Stimulated activated CD4-positive, alpha-beta T cell treated with anti-CD3 and anti-CD28 coated beads, Interleukin-12 subunit alpha, Interleukin-12 subunit beta, amount 100 ng/mL, for 24 hours (primary cell): ENCODE results near the gene EEFSEC.

Experiments
- DNase-seq, 2 experiments: peaks; one replicate each; pipeline ENCODE4 v3.0.0-alpha.2; 2020; ENCODE audit warnings: low read depth in 2 of 2

The EEFSEC gene

DNA sequence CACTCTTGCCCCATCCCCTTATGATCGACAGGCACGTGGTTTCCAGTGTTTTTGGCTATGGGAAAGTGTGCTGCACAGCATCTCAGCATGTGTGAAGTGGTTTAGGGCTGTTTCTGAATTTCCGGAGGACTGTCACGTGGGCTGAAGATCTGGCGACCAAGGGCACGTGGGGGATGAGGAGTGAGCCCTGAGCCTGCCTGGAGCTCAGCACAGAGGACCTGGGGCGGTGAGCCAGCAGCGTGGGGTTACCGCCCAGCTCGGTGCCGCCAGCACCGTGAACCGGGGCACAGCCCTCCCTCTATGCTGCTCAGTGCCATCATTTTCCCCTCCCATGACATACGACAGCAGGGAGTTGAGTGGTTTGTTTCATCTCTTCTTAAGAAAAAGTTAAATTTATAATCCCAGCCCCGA is 163.2 kb downstream of the EEFSEC start:
- peak; percentile 10 to 26 for DNase-seq

- DNase-seq = no peak
These were observed 163.9 kb downstream of the EEFSEC start for GRCh38 chr3:128317101-128317697.

DNA sequence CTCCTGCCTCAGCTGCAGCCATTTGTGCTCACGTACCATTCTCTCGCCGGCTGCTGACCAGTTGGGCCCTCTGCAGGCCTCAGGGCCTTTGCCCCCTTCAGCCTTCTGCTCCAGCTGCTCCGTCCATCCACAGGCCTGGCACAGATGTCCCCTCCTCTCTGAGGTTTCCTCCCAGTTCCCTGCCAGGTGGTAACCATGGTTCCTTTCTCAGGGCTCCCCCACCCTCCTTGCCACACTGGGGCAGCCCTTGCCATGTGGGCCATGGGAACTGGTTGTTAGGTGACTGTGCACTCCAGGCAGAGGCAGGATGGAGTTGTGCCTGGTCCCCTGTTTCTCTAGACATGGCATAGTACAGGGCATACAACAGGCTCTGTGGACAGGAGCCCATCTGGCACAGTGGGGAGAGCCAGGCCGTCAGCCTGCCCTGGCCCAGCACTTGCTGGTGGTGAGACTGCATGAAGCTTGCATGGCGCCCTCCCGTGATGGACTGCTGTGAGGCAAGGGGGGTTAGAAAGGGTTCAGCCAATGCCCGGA is 164.5 kb downstream of the EEFSEC start:
- no peak for DNase-seq

DNA sequence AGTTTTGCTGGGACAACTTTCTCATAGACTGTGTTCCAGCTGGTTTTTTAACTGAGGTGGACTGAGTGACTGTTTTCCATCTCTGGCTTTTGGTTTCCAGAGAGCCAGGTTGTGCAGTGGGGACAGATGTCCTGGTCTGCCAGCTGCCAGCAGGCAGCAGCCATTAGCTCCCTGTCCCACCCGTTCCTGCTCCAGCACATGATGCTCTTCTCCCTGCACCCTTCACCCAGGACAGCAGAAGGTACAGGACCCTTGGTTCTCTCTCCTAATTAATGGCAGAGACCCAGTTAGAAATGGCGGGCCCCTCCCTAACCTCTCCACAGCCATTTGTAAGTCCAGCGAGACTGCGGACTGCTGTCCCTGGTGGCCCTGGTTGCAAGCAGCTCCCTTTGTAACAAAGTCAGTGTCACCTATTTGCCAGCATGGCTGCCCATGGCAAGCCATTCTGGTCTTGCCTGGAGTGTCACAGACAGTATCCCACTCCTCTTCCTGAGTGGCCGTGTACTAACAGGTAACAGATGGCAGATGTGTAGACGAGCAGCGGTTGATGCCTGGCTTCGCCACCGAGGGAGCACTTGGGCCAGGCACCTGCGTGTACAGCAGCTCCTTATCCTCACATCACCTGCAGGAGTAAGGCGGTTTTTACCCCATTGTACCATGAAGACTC is 165.1 kb downstream of the EEFSEC start:
- no peak for DNase-seq

DNA sequence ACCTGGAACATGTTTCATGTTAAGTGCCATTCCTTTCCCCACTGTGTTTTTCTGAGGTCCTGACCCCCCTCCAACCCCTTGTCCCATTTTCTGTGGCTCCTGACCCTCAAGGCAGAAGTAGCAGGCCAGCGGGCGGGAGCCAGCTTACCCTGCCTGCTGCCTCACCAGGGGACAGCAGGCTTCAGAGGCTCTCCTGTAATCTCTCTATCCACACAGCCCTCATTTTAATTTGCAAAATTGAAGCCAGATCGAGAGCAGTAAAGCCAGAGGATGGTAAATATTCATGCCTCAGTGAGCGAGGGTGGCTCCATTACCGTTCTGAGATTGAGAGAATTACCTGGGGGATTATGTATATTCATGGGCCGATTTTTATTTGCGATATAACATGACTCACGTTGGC is 165.8 kb downstream of the EEFSEC start:
- no peak for DNase-seq

- no peak for DNase-seq
These were observed 166.5 kb downstream of the EEFSEC start for GRCh38 chr3:128319741-128320141.

- DNase-seq = no peak
These were observed 167.5 kb downstream of the EEFSEC start for GRCh38 chr3:128320551-128321340.

- no peak for DNase-seq
These were observed 168.1 kb downstream of the EEFSEC start for GRCh38 chr3:128321418-128321817.

- DNase-seq = peak; percentile 17 to 29
These were observed 169.0 kb downstream of the EEFSEC start for GRCh38 chr3:128322030-128323022.

DNA sequence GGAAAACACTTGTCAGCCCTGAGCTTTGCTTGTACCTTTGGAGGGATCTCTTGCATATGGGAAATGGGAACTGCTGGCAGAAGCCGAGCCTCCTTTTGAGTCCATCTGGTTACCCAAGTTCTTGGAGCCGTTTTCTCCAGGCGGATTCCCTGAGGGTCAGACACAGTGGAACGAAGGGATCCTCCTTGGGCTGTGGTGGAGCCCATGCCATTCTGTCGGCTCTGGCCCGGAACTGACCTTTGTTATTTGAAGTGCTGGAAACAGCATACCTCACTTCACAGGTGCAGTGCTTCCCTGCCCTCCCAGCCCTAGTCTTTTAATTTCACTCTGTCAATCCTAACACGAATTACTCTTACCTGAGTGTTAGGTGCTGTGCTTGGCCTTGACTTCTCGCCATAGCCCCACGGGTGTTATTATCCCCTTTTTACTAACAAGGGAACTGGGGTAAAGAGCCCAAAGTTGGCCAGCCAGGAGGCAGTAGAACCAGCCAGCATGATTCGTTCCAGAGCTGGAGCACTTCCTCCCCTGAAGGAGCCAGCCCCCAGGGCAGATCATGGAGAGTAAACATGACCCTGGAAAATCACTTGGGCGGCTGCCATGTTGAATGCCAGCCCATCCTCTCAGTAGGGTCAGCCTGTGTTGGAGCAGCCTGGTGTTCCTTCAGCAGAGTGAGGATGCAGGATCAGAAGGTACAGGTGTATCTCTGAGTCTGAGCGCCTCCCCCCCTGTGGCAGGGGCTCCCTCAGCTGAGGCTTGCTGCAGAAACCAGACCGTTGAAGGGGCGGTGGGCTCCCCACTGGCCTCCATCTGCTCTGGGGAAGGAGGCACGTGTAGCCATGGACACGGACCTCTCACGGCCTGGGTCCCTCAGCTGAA is 170.2 kb downstream of the EEFSEC start:
- DNase-seq = no peak

DNA sequence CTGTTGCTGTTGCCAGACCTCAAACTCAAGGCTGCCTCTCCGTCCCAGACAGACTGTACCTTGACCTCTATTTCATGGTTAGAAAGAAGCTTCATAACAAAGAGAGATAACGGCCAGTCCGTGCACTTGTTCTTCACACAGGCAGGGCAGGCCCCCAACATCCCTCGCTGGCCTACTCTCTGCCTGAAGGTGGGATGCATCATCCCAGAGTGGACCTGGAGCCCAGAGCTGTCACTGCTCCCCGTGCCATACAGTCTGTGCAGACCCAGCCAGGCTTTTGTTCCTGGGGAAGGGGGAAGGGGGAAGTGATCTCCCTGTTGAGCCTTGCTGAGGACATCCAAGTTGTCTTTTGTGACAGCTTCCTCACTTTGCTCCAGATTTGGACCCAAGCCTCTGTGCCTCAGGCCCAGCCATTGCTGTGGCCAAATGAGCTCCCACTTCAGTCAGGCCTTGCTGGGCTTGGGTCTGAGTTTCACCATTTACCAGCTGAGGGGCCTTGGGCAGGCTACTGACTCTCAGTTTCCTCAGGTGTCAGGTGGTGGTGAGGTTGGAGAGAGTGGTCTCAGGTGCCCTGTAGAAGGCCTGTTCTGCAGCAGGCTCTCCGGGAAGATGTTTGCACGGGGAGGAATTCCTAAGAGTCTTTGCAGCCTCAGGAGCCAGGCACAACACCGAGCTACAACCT is 171.8 kb downstream of the EEFSEC start:
- DNase-seq = no peak

DNA sequence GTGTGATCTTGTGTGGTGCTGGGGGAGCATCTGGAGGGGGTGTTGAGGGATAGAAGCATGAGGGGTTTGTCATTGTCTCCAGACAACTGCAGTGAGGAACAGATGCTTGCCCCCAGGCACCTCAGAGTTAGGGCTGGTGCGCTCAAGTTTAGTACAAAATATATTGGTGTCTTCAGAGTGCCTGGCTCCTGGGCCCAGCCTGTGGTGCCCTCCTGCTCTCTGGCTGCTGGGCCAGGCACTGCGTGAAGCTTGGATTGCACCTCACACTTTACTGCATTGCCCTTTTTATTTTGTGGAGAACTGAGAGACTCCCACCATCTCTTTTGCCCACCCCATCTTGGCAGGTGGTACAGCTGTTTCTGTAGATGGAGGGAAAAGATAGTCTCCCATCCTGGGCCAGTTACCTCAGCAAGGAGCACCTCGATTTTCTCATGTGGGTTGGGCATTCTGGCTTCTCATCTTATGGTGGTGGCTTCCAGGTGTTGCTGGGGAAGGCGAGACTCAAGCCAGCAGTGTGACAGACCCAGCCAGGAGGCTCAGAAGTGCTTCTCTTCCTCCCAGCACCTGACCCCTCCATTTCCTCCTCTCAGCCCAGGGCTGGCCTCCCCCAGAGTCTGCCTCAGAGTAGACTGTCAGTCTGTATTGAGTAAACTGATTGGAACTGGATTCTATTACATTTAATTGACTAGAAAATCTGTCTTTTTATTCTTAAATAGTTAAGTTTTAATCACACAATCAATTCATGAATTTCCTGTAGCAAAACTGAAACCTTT is 173.0 kb downstream of the EEFSEC start:
- no peak for DNase-seq

DNA sequence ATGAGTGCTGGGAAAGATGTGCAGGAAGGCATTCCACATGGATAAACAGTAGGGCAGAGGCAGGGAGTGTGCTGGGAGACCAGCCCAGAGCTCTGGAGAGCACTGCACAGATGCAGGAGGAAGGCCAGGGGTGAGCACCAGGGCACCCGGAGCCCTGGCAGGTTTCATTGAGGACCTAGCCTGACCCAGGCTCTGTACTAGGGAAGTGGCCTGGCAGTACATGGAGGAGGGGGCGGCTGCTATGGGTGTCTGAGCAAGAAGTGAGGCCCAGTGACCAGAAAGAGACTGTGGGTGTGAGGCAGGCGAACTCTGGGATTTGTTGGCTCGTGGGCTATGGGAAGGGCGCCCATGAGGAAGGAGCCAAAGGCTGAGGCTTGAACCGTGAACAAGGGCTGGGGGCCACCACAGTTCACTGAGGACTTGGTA is 174.3 kb downstream of the EEFSEC start:
- DNase-seq = no peak

DNA sequence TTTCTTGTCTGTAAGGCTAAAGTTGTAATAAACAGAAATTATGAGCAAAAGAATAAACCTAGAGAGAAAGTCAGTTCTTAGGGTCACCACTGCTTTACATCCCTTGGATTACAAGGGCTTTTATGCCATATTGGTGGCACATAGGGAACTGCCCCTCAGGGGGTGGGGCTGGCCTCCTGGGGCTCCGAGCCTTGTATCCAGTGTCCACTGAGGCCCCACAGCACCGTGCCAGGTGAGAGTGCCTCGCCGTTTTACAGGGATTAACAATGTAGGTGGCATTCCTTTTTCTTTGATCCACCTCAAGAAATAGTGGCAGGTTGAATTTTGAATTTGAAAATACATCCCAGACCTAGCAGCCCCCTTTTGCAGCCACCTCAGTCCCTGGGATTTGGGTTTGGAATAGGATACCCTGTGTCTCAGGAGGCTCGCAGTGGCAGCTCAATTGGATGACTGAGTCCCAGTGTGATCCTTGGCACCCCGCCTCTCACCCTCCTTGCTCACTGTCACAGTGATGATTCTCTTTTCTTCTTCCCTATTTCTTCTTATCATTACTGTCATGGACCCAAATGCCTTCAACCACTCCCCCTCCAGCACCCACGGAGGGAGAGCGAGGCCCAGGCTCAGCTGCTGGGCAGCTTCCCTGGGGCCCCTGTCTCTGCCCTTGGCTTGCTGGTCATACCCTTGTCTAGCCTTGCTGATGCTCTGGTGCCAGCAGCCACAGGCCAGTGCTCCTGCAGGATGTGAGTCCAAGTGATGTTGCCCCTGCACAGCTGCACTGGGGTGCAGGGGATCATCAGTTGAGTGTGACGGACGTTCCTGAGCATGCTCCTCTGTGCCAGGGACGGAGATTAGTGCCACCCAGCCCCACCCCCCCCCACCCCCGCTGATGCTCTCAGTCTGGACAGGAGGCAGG is 175.5 kb downstream of the EEFSEC start:
- no peak for DNase-seq

DNA sequence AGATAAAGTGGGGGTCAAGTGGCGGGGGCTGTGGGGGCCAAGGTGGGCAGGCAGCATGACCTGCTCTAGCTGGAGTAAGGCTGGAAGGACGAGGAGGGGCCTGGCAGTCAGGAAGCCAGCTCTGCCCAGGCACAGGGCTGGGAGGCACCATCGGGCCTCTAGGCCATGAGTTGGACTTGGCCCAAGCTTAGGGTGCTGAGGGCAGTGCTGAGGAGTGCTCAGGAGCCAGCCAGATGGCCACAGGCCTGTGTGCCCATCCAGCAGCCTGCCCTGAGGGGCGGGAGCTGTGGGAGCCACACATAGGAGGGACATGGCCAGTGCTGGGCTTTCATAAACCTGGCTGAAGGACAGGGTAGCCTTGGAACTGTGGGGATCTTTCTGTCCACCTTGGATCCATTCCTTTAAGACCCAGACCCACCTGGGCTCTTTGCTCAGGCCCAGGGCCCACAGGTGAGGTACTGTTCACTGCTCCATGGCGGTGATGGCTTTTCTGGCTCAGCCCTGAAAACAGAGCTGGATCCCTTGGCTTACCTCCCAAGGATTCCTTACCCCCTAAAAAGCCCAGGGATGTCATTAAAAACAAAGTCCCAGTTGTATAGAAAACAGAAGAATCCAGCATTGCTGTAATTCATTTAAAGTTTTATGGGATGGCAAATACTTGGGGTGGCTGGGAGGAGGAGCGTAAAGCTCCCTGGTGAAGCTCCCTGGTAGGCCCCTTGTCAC is 176.4 kb downstream of the EEFSEC start:
- DNase-seq = no peak

DNA sequence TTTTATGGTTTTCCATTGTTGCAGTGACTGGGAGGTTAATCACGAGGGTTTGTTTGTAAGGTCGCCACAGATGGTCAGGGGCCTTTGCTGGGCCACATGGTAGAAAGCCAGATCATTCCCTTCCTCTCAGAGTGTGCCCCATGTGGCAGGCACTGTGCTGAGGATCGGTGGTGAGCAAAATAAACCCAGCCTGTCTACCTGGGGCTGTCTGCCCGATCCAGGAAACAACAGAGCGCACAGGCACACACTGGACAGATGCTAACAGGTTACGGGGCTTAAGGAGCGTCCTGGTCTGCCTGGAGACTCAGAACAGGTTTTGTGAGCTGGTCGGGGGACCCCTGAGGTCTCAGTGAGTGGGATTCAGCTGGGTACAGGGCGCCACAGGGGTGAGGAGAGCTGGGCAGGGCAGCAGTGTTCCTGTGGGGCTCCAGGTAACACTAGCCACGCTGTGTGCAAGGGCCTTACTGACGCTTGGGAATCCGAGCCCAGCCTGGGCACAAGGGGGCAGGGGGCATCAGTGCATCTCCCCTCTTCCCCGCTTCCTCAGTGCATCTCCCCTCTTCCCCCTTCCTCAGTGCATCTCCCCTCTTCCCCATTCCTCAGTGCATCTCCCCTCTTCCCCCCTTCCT is 177.0 kb downstream of the EEFSEC start:
- DNase-seq = no peak
